CD4-positive, alpha-beta T cell treated with Interferon alpha-2 for 1 hour (primary cell): ENCODE data around the gene KRTAP3-2.

Experiments
- DNase-seq, 2 donors: peaks; one replicate each; pipeline ENCODE4 v3.0.0-alpha.2; 2020 to 2022

The KRTAP3-2 gene

DNA sequence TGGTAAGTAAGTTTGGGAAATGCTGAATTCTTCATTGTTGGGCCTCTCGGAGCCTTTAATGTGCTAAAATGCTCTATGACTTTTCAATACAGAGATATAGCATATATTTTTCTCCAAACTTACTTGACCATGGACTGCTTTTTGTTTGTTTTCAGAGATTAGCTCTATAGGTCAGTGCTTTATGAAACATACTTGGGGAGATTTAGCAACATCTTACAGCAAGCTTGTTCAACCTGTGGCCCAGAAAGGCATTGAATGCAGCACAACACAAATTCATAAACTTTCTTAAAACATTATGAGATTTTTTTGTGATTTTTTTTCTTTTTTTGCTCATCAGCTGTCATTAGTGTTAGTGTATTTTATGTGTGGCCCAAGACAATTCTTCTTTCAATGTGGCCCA is 10.2 kb upstream of the KRTAP3-2 start:
- no peak for DNase-seq

DNA sequence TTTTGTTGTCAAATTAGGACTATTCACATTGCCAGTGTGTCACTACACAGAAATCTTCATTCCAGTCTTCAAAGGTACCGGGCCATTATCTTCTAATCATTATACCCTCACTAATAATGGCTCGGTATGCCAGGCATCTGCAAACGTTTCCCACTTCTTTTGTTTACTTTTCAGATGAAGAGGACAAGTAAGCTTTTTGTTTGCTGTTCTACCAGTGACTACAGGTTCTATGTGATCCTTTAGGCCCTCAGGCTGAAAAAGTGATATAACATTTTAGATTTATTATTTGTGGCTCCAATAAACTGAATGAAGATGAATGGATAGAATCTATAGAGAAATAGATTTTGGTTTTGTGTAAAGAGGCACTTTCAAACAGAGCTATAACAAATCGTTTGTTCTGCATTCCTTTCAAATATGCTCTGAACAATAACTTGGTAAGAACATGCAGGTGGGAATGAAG is 9.6 kb upstream of the KRTAP3-2 start:
- no peak for DNase-seq

DNA sequence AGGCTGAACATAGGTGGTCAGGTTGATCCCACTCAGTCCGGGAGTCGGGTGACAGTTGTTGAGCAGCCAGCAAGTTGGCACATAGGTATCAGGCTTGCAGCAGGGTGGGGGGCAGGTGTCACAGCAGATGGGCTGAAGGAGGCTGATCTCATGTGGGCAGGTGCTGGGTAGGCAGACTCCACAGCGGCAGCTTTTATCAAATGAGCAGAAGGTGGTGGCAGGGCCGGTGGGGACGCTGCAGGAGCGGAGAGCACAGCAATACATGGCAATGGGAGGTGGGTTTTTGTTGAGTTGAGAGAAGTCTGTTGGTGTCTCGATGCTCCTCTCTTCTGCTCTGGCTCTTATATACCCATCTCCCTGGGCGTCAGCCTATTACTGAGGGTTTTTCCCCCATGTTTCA is 9.1 kb upstream of the KRTAP3-2 start, which contains the start of gene KRTAP3-1:
KRTAP3-1 (minus strand) TSS at position 318 of the 400 bp plus-strand sequence; CDS start at position 264, 54 bp downstream.
- DNase-seq = no peak

- DNase-seq = no peak
These were observed 4.7 kb upstream of the KRTAP3-2 start for GRCh38 chr17:41004397-41004796.

GRCh38 chr17:41003926-41004325 is 4.2 kb upstream of the KRTAP3-2 start:
- DNase-seq = no peak

DNA sequence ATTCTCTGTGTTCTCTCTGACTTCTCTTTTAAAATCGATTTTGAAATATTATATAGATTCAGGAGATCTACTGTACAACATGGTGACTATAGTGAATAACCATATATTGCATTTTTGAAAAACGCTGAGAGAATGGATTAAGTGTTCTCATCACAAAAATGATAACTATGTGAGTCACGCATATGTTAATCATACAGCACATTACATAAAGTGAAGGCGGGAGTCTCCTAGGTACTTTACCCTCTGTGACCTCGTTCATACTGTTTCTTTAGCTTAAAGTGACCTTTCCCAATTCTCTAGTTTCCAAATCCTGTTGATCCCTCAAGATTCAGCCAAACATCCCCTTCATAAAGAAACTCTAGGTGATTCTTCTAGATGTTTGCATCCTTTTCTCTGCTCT is 3.1 kb upstream of the KRTAP3-2 start:
- DNase-seq = no peak

GRCh38 chr17:41001795-41002194 is 2.1 kb upstream of the KRTAP3-2 start:
- no peak for DNase-seq

GRCh38 chr17:40997361-40997760 is 2.3 kb downstream of the KRTAP3-2 start:
- no peak for DNase-seq

GRCh38 chr17:40996829-40997228 is 2.9 kb downstream of the KRTAP3-2 start:
- DNase-seq = no peak

- no peak for DNase-seq
These were observed 4.6 kb downstream of the KRTAP3-2 start for GRCh38 chr17:40995116-40995515.

- no peak for DNase-seq
These were observed 5.9 kb downstream of the KRTAP3-2 start, which contains the start of gene KRTAP3-3 for GRCh38 chr17:40993839-40994238. Gene KRTAP3-3 (minus strand): TSS chr17:40994164. CDS start chr17:40994097, 67 bp downstream.

DNA sequence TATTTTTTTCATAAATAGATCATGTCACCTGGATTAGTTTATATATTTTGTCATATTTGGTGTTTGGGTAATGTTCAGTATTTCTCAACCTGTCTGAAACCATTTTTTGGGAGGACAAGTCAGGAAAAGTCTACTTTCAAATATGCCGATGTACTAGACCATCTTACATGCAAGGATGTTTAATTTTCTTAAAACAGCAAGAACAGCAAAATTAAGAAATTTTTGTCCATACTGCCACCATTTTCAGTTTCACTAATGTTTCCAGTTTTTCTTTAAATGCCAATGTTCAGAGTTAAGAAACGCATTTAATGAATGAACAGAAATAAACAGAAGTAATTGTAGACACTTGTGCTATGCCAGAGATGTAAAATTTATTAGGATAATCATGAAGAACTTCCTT is 6.6 kb downstream of the KRTAP3-2 start:
- no peak for DNase-seq

DNA sequence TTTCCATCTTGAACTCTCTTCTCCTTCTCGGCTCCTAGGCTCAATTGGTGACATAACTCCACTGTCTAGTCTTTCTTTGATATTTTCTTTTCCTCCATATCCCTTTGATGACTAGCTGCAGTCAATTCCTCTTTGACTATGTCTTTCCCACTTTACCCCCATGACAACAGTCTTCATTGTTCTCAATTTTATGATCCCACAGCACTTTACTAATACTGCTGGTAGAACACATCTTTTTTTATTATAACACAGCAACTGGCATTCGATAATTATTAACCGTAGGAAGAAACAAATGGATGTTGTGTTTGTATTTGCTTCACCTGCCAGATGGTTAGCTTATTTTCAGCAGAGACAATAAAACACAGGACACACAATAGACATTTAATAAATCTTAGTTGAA is 7.0 kb downstream of the KRTAP3-2 start:
- DNase-seq = no peak

- no peak for DNase-seq
These were observed 12.8 kb downstream of the KRTAP3-2 start for GRCh38 chr17:40986920-40987319.

DNA sequence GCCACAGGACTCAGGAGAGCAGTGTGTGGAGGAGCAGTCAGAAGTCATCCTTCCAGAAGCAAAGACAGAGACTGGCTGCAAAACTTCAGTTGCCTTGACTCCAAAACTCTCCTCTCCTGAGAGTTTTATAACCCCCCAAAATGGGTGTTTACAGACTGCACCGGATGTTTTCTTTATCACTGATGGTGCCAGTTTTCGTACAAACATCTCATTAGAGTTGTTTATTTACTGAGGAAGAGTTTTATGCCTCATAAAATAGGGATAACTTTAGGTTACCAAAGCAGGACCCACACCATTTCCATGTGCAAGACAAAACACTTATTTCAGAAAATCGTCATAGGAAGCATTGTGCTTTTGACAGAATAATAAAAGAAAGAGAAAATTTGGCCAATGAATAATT is 15.5 kb downstream of the KRTAP3-2 start, which contains the start of gene KRT40:
KRT40 (minus strand) TSS at position 101 of the 400 bp plus-strand sequence; CDS start at position 48, 53 bp downstream.
- no peak for DNase-seq

DNA sequence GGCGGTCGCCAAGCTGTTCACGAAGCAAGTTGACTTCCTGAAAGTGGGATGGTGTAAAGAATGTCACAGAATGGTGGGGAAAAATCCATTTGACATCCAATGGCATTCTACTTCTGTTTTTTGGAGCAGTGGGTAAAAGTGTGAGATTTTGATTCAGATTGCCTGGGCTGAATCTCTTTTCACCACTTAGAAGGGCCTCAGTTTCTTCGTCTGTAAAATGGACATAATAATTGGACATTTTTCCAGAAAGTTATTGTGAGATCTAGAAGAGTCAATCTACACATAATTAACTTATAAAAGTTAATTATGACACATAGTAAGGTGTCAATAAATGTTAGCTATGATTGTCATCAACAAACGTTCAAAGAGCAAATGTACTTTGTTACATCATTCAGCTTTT is 18.6 kb downstream of the KRTAP3-2 start:
- no peak for DNase-seq

DNA sequence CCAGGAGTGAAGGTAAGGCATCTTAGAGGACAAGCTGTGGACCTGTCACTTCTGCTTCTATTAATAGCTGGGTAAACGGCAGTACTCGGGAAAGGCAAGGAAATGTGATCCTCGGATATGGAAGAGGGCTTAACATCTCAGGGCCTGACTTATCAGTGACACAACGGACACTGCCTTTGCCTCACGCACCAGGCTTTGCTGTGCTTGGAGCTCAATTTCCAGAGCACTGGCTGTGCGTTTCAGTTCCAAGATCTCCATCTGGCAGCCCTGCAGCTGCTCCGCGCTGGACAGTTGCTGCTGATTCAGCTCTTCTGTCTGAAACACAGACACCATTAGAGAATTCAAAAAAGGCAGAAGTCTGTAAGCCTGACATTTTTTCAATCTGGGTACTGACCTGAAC is 19.1 kb downstream of the KRTAP3-2 start:
- no peak for DNase-seq

DNA sequence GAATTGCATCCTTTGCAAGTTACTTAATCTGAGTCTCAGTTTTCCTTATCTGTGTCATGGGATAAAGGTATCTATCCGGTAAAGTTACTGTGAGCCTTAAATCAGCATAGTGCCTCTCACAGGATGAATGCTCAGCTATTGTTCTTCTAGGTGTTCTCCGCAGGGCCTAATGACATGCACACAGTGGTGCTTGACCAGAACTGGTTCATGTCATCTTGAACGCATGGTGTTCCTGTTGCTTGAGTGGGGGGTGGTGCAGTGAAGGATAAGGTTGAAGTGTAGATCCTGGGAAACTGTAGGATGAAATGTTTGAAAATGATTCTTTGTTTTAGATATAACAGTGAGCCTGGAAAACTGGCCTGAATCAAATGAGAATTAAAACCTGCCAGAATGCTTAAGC is 19.6 kb downstream of the KRTAP3-2 start:
- no peak for DNase-seq

DNA sequence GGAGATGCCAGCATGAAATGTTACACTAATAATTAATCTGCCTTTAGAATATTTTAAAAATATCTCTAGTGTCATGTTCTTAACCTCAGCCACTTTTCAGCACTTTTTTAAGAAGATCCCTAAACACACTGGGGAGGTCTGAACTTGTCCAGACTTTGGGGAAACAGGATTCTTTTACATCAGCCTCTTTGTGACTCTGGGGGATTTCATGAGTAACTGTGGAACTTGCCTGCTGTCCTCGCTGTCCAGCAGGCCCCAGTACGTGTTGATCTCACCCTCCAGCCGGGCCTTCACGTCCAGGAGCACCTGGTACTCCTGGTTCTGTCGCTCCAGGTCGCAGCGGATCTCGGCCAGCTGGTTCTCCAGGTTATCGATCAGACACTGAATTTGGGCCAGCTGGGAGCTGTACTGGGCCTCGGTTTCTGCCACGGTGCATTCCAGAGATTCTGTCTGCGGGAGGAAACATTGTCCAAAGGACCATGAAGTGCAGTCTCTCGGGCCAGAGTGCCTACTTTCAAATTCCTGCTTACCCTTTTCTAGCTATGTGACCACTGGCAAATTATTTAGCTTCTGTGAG is 21.0 kb downstream of the KRTAP3-2 start:
- no peak for DNase-seq

DNA sequence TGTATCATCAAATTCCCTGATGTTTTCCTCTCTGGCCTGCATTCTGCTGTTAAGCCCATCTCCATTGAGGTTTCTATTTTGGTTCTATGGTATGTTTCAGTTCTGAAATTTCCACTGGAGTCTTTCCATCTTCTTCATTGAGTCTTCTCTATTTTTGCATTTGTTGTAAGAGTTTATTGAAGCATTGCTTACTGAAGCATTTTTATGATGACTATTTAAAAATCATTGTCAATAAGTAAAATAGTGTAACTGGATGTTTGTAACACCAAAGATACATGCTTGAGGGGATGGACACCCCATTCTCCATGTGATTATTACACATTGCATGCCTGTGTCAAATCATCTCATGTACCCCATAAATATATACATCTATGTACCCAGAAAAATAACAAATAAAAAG is 24.2 kb downstream of the KRTAP3-2 start:
- no peak for DNase-seq

GRCh38 chr17:40974366-40974765 is 25.3 kb downstream of the KRTAP3-2 start:
- no peak for DNase-seq

GRCh38 chr17:40967582-40967981 is 32.1 kb downstream of the KRTAP3-2 start:
- no peak for DNase-seq

DNA sequence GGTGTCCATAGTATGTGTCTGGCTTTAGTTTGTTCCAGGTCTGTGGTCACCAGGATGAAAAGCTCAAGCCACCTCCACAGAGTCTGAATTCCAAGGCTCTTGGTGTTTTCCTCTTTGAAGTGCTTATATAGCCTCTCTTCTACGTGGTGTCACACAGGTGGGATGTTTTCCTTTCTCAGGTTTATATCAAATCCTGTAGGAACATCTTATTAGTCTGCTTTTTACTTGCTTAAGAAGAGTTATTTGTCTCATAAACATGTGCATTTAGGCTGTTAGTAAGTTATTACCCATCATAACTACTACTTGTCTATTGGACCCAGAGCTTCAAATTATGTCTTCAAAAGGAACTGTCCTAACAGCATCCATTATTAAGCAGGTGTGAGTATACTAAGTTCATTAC is 32.9 kb downstream of the KRTAP3-2 start, which contains the start of gene KRT39:
KRT39 (minus strand) TSS at position 101 of the 400 bp plus-strand sequence; CDS start at position 9, 92 bp downstream.
- DNase-seq = no peak

DNA sequence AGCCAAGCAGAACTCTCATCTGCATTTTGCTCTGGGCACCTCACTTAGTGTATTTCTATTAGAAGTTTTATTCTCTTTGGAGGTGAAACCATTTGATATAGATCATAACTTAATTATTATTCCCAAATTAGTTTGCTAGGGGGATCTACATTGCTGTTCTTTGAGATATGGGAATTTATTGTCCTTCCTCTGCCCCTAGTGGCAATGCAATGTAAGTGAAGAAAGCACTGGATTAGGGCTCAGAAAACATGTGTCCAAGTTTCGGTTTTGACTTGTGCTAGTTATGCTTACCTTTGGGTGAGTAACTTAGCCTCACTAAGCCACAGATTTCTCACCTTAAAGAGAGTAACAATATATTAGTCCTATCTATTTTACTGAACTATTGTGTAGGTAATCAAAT is 35.9 kb downstream of the KRTAP3-2 start:
- DNase-seq = peak in 1 of 2 donors; percentile 31

DNA sequence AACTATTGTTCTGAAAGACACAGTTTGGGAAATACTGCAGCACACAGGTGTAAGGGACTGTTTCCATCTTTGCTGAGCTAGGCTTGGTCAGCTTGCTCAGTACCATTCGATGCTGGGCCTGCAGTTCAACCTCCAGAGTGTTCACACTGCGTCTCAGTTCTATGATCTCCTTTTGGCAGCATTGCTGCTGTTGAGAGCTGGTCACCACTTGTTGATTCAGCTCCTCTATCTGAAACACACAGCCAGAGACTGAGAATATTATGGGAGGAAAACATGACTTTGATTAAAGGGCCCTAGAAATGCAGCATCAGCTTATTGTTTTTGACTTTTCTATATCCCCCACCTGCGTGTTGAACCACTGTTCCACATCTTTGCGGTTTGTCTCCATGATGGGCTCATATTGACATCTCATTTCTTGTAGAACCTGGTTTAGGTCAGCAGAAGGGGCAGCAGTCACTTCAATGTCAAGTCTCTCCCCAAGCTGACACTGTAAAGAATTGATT is 37.6 kb downstream of the KRTAP3-2 start:
- no peak for DNase-seq
